Measurements from ENCODE around the gene MRPL17.

Gene MRPL17

DNA sequence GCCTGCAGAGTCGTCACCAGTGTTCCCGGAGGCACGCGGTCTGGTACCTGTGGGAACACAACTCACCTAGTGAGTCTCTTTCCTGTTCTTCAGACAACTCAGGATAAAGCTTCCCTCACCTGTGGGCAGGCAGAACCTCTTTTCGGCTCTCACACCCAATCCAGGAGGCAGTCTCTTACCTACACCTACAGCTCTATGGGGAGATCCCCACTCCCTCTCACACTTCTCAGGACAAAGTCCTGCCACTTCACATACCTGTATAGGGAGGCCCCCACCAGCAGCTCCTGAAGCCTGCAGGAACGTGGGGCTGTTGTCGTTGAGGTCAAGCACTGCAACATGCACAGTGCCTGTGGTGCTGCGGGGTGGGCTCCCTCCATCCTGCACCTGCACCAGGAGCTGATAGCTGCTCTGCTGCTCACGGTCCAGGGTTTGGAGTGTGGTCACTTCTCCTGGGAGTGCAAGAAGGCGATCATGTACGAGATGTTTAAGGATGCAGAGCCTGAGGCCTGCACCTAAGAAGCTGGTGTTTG lies 51.7 kb downstream of the MRPL17 start:
- DNase-seq, result no peak

DNA sequence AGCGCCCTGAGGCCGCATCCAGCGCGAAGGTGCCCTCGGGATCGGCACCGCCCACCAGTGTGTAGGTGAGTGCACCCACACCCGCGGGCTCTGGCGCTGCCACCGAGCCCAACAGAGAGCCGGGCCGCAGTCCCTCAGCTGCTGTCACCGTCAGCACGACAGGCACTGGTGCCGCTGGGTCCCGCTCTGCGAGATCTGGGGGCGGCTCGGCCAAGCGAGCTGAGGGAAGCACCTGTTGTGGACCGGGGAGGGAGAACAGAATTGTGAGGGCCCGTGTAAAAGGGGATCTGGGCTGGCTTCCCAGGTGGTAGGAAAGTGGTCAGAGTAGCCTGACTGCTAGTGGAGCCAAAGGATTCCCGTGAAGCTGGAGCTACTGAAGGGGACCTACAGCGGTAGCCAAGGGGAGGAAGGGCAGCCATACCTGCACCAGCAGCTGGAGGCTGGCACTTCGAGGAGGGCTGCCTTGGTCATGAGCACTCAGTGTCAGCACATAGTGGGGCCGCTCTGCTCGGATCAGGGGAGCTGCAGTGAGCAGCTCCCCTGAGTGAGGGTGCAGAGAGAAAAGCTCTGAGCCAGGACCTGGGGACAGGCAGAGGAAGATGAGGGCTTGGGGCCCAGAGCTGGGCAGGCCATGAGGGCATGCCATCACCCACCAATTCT lies 52.4 kb downstream of the MRPL17 start:
- no peak for DNase-seq
